GM18870 (cell line): ENCODE measurements around the gene SLC5A8.

Experiments used
- ATAC-seq: cut with Tn5 transposase; IDR thresholded peaks from one replicate; pipeline ENCODE4 v1.9.1; 2021; ENCODE audit warnings: moderate library complexity; ENCODE audit not compliant: unreplicated experiment

The SLC5A8 gene, protein sequence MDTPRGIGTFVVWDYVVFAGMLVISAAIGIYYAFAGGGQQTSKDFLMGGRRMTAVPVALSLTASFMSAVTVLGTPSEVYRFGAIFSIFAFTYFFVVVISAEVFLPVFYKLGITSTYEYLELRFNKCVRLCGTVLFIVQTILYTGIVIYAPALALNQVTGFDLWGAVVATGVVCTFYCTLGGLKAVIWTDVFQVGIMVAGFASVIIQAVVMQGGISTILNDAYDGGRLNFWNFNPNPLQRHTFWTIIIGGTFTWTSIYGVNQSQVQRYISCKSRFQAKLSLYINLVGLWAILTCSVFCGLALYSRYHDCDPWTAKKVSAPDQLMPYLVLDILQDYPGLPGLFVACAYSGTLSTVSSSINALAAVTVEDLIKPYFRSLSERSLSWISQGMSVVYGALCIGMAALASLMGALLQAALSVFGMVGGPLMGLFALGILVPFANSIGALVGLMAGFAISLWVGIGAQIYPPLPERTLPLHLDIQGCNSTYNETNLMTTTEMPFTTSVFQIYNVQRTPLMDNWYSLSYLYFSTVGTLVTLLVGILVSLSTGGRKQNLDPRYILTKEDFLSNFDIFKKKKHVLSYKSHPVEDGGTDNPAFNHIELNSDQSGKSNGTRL

DNA sequence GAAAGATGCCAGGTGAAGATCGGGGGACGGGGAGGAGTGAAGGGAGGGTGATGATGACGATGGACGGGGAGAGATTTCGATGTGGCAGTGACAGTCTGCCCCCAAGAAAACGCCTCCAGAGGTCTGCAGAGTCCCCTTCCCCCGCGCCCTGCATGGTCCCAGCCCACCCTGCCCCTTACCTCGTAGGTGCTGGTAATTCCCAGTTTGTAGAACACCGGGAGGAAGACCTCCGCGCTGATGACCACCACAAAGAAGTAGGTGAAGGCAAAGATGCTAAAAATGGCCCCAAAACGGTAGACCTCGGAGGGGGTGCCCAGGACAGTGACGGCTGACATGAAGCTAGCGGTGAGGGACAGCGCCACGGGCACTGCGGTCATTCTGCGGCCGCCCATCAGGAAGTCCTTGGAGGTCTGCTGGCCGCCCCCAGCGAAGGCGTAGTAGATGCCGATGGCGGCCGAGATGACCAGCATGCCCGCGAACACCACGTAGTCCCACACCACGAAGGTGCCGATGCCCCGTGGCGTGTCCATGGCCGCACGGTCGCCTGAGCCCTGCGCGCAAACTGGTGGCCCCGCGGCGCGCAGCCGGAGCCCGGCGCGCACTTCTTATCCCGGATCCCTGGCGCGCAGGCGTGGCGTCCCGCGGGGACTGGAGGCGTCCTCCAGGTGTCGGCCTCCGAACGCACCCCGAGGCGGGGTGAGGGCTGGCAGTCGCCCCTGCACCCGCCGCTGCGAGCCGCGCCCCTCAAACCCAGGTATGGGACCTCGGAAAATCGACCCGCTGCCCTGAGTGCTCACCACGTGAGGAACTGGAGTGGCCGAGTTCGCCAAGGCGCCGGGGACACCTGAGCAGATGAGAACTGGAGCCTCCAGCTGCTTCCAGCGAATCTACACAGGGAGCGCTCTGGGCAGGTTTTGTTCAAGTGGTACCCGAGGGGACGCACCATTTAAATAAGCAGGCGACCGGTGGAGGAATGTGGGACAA is at the start of gene SLC5A8:
Gene SLC5A8 (minus strand): TSS at position 920 of the 984 bp plus-strand sequence. CDS start 390 bp downstream, at position 530.
- no peak for ATAC-seq

DNA sequence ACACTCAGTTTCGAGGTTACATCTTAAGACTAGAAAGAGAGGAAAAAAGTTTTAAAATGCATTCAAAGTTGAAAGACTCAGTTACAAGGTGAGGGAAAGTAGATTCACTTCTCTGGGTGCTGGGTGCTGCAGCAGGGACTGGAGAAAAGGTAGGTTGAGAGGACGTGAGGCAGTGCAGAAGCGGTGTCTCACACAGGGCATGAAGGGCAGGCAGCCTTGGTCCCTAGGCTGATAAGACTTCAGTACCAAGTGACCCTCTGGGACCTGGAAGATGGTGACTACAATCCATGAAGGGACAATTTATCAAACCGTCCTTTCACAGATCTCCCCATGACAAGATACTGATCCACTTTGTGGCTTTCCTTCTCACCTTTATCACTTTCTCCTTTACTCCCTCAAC is 47.3 kb upstream of the SLC5A8 start:
- no peak for ATAC-seq

DNA sequence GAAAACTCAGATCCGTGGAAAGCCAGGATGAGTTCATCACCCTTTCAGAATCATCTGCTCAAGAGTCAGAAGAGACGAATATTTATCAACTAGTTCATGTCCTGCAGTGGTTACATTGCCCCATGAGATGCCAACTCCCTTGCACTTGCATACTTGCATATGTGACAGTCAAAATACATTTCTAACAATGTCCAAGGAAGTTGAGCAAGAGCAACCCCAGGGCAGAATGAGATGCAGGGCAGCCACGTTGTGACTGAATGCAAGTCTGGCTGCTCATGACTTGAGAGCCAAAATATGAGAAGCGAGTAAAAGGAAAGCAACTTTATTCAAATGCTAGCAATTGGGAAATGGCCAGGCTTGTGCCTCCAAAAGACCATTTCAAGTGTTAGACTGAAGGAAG is 46.2 kb upstream of the SLC5A8 start:
- ATAC-seq: no peak

DNA sequence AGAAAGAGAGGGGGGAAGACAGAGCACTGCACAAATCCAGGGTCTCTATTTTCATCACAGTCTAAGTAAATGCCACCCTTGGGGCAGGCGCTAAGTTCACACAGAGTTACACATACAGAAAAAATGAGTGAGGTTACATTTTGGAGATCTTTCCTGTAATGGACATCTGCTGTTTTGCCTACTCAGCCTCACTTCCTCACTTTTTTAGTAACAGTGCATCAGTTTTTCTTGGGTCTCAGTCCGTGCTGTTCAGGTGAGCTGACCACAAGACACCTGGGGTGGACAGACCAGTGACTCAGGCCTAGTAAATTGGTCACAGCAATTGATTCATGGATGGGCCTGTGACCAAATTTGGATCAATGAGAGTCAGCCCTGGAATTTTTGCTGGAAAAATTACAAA is 33.6 kb upstream of the SLC5A8 start:
- ATAC-seq: no peak

DNA sequence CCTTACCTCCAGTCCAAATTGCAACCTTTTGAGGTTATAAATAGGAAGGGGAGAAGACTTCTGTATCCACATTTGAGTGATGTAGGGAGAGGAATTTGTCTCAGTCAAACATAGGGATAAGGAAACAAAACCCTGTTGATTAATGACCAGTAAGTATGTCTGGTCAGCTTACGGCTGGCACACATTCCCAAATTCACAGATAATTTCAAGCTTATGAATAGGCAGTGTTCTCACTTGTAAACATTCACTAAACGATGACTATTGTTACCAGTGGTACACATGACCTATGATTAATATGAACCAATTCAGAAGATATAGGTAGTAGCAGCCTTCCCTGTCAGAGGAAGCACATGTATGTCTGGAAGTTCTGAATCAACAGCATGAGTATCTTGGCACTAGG is 33.0 kb upstream of the SLC5A8 start:
- ATAC-seq: no peak

DNA sequence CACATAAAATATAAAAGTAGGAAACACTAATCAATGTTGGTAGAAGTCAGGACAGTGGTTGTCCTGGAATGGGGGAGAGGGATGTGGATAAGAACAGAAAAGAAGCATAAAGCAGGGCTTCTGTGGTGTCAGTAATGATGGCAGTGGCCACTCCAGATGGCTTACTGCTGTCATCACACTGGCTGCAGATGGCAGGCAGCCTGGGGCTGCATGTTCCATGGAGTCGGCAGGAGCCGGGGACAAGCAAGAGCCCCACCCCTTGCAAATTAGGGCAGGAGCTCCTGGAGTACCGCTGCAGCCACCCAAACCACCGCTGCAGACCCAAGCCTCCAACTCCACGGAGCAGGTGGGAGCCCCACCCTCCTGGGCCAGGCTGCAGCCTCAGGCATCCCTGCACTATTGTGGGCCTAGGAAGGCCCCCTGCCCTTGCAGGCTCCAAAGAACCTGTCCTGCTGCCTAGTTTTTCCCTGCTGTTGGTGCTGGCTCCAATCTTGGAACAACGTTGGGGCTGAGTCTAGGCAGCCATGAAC is 28.8 kb upstream of the SLC5A8 start:
- no peak for ATAC-seq

DNA sequence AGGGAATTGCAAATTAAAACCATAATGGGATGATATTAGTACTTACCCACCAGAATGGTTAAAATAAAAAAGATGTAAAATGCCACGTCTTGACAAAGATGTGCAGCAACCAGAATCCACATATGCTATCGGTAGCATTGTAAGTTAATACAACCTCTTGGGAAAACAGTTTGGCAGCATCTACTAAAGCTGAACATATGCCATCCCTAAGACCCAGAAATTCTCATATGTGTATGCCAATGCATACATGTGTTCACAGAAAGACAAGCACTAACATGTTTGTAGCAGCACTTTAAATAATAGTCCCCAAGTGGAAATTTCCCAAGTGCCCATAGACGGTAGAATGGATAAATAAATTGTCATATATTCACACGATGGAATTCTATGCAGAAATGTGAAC is 28.3 kb upstream of the SLC5A8 start:
- ATAC-seq: no peak

DNA sequence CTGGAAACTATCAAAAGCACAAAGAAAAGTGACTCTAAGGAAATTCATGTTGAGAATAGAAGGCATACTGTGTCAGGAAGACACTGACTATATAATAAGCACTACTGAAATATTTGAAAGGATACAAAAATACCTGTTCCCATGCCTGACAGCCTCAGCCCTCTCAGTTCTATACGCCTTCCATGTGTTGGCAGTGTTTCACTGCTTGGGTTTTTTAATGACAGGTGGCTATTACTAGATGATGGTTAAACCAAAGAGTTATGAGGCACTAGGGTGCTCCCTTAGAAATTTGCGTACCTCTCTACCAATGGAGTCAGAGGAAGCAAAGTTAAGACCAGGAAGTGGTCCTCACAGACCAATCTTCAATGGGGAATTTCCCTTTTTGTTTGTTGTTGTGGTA is 25.6 kb upstream of the SLC5A8 start:
- no peak for ATAC-seq

DNA sequence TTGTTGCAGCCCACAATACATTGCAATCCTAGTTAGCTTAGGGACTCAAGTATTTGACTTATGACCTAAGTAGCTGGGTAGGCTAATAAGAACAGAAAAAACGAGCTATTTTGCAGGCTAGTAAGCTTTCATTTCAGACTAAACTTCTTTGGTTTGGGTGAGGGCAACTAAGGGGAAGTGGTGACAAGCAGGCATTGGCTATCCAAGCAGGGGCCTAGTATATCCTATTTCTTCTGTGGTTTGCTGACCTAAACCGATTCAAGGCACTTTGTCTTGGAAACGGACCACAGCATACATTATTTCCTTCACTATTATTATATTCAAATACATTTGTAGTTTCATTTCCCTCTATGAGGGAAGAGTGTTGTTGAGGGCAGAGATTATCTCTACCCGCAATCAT is 21.6 kb upstream of the SLC5A8 start:
- ATAC-seq: no peak

DNA sequence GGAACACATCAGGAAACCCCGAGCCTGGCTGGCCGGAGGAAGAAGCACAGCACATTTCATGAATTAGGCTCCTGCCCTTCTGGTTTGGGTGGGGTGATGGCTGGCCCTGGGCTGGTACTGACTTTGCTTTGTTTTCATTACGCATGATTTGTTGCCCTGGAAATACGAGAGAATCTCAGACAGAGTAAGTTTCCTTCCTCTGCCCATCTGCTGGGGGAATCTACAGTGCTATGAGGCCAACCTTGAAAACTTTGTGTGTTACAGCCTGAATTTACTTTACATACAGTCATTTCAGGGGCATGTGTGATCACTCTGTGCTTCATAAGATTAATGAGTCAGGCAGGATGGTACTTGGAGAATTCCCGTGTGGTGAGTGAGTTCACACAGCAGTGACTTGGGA is 20.5 kb upstream of the SLC5A8 start:
- ATAC-seq: no peak

DNA sequence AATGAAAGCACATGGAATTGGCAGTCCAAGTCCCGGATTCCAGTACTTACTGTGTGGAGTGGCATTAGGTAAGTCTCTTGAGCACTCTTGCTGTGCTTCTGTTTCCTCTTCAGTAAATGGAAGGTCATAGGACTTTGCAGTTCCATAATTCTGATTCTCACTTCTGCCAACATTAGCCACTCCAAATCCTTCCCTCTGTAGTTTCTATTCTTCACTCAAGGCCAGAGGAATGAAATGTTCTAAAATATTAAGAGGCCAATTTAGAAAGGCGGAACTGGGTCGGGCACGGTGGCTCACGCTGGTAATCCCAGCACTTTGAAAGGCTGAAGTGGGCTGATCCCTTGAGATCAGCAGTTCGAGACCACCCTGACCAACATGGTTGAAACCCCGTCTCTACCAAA is 19.8 kb upstream of the SLC5A8 start:
- ATAC-seq: no peak

DNA sequence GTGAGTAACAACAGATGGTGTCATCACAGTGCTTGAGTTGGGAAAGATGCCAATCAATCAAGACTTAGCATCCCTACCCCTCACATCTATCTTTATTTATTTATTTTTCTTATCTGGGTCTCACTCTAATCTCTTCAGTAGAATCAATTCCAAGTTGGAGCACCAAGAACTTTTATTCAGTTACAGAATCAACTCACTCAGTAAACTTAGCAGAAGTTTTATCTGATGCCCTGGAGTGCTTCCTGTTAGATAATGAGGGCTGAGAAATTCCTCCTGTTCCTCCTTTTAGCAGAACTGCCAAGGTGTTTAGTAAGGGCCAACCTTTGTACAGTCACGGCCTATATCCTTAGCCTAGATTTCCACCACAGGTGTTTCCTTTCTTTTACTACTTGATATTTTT is 11.3 kb upstream of the SLC5A8 start:
- no peak for ATAC-seq

DNA sequence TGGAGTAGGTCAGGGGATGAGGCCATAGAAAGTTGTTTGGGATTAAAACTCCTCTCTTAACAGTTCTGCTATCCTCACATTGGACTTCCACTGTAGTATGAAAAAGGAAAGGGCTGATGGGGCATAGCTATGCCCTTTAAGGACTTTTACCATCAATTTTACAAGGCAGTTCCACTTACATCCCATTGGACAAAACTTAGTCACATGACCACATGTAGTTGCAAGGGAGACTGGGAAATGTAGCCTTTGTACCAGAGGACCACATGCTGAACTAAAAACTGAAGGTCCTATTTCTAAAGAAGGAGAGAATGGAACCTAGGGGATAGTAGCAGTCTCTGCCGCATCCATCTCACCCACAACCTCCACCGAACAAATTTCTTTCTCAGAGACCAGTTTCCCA is 6.8 kb upstream of the SLC5A8 start:
- no peak for ATAC-seq

DNA sequence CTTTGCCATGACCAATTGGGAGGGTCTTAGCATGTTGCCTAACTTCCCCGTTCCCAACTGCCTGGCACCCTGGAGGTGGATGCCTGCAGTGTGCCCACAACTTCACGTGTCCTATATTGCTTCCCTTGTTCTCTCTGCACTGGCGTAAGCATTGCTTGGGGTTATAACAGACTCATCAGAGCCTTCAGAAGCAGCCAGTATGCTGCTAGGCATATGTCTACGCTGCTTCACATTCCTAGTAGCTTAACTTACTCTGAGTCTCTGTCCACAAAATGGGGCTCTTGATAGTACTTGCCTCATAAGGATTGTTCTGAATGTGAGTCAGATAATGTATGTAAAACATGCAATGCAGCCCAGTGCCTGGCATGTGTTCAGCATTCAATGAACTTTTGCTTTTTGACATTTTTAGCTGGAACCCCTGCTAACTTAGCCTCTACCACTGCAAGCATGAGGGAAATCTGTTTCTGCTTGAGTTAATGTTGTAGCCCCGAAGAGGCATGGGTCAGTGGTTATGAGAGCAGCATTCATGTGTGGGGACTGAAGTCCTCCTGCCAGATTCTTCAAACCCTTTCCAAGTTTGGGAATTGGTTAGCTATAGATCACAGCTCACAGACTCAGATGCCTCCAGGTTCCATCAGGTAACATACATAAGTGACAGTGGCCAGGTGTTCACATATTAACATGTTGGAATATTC is 2.8 kb downstream of the SLC5A8 start:
- ATAC-seq: no peak

DNA sequence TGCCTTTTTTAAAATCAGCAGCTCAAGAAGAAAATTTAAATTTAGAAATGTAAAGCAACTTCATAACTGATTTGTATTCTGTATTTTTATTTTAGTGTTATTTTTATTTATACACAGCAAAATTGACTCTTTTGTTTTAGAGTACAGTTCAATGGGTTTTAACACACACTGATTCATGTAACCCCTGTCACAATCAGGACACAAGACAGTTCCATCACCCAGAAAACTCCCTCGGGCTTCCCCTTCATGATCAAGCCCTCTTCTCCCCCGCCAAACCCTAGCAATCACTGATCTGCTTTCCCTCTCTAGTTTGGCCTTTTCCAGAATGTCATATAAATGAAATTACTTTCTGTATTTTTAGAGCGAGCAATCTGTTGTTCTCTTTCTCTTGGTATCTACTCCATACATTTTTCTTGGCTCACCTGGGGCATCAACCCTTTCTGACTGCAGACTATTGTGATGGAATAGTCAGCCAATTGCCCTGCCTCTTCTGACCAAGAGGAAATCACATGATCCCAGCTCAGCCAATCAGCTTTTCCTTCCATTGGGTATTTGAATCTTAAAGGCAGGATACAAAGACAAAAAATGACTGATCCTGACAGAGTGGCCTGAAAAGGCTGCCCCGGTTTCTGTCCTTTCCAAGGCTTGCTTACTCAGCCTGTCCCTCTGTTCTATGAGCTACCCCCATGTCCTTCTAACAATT is 5.3 kb downstream of the SLC5A8 start:
- no peak for ATAC-seq

DNA sequence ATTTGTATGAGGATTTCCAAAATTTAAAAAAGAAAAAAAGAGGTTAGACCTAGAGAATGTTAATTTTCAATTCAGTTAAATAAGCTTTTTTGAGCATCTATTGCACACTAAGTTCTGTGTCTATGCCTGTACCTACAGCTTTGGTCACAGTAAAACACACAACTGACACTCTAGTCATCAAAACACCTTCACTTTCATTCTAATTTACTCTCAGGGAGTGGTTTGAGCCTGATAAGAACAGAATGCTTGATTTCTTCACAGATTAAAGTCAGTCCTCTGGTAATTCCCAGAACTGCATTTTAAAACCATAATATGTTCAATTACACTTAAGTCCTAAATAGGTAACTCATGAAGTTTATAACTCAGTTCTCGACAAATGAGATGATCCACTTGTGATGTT is 9.2 kb downstream of the SLC5A8 start:
- no peak for ATAC-seq

DNA sequence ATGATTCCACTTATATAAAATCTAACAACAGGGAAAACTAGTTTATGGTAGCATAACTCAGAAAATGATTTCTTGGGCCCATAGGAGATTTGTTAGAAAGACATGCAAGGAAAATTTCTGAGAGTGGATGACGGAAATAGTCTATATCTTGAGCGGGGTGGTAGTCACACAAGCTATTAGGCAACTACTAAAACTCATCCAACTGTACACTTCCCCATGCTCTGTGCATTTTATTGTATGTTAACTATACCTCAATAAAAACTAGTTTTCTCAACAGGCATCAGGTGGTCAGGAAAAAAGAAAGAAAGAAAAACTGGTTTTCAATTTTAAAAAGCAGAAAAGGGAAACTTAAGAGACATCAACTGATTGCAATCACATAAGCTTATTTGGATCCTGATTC is 9.9 kb downstream of the SLC5A8 start:
- no peak for ATAC-seq

DNA sequence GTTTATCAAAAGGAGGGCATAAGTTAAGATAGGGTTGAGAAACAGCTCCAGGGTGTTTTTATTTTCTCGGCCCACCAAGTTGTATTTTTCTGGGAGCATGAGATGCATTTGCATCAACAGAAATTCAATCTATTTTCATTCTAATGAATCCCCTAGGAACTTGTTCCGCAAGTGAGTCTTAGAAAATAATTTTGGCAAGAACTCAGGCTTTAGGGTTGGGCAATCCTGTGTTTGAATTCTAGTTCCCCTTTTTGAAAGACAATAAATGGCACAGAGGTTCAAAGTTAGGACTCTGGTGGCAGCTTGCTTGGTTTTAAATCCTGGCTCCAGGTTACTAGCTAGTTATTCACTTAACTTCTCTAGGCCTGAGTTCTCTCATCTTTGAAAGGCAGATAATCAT is 23.7 kb downstream of the SLC5A8 start:
- ATAC-seq: no peak

DNA sequence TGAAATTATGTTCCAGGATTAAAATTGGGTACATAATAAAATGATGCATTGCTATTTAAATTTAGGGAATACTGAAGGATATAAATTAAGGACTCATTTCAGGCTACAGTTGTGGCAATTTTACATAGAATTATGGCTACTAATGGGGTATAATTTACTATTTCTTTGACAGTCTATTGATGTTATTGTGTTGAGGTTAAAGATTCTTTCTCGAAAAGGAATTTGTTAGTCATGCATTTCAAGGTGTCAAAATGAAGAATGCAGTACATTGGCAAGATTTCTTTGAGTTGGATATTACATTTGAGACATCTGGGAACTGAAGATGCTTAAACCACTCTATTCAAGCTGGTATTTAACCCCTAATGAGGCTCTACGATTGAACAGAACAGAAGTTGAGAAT is 28.3 kb downstream of the SLC5A8 start:
- ATAC-seq: no peak

DNA sequence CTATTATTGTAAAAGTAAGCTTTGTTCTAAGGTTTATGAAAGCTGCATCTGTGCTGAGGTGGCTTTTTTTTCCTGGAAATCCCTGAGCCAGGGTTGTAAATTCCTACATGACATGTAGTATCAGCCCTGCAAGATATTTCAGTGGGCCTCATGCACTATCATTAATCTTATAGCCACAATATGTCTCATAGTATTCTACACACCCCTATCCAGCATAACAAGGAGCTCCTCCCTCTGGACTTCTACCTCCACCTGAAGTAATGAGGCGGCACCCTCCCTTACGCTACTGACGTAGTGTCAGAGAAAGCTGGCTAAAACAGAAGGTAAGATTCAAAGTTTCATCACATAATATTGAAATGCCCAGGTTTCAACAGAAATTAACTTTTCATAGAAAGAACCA is 35.5 kb downstream of the SLC5A8 start:
- ATAC-seq: no peak
